Effector memory CD4-positive, alpha-beta T cell (primary cell): ENCODE measurements around the gene XPR1.

Source experiments
- DNase-seq, 3 donors: peaks; one replicate each; pipeline ENCODE4 v3.0.0-alpha.2; 2020
- H3K27ac ChIP-seq: 2 replicates; pipeline ENCODE4 v1.7.0; 2013; ENCODE audit warnings: mild to moderate bottlenecking, low read length, moderate library complexity; ENCODE audit not compliant: insufficient read depth, poor library complexity, severe bottlenecking
- H3K27me3 ChIP-seq: replicated peaks from 2 replicates; pipeline ENCODE4 v1.7.0; 2013; ENCODE audit warnings: mild to moderate bottlenecking, low read length; ENCODE audit not compliant: insufficient read depth, control insufficient read depth, poor library complexity, severe bottlenecking
- H3K36me3 ChIP-seq: 2 replicates; pipeline ENCODE4 v1.7.0; 2013; ENCODE audit warnings: mild to moderate bottlenecking, low read length, moderate library complexity; ENCODE audit not compliant: control insufficient read depth, insufficient read depth
- H3K4me1 ChIP-seq: 2 replicates; pipeline ENCODE4 v1.7.0; 2013; ENCODE audit warnings: low read length, mild to moderate bottlenecking; ENCODE audit not compliant: control insufficient read depth, insufficient read depth, poor library complexity, severe bottlenecking
- H3K4me3 ChIP-seq: 2 replicates; pipeline ENCODE4 v1.7.0; 2013; ENCODE audit warnings: low read length, low read depth, mild to moderate bottlenecking; ENCODE audit not compliant: insufficient read depth, poor library complexity, severe bottlenecking
- H3K9me3 ChIP-seq: 2 replicates; pipeline ENCODE4 v1.7.0; 2013; ENCODE audit warnings: mild to moderate bottlenecking, low read length, moderate library complexity; ENCODE audit not compliant: control insufficient read depth

The XPR1 gene

DNA sequence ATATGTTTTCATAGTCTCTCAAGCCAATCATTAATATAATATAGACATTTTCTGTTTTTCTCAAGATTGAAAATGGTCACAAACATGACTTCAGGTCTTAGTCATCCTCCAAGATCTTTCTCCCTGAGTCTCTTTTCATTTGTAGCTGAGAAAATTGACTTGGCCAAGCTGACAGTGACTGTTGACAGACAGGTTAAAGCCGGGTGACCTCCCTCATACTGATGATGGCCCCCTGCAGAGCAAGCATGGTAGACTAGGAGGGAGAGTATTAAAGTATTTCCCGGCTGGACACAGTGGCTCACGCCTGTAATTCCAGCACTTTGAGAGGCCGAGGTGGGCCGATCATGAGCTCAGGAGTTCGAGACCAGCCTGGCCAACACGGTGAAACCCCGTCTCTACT lies 274.1 kb downstream of the XPR1 start:
- no peak for DNase-seq
- Histone ChIP-seq H3K27me3 (peaks cover 11% of the 10 kb centered on the region), H3K36me3 (no peaks in the 10 kb centered on the region), H3K9me3 (no peaks in the 10 kb centered on the region), H3K27ac (no peak overlapping the region), H3K4me3 (no peak overlapping the region), H3K4me1 (no peaks in the 10 kb centered on the region)

DNA sequence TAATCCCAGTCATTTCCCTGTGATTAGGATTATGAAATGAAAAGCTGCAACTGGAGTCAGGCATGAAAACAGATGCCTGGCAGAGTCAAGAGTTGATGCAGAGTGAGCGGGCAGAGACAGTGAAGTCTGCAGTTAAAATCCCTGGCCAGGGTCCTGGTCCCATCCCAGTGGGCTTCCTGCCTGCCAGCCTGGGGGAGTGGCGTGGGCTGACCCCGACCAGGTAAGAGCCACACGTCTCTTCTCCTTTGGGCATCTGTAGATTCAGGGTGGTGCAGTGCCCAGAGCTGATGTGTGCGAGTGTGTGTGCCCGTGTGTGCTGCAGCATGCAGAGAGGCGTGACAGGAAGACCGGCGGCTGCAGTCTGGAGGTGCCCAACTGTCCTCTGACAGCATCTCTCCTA lies 274.7 kb downstream of the XPR1 start:
- H3K36me3 ChIP-seq: no peaks in the 10 kb centered on the region
- DNase-seq: no peak
- H3K4me1 ChIP-seq: no peaks in the 10 kb centered on the region
- peaks cover 11% of the 10 kb centered on the region for H3K27me3 ChIP-seq
- H3K27ac ChIP-seq: no peak overlapping the region
- H3K4me3 ChIP-seq: no peak overlapping the region
- H3K9me3 ChIP-seq: no peaks in the 10 kb centered on the region

DNA sequence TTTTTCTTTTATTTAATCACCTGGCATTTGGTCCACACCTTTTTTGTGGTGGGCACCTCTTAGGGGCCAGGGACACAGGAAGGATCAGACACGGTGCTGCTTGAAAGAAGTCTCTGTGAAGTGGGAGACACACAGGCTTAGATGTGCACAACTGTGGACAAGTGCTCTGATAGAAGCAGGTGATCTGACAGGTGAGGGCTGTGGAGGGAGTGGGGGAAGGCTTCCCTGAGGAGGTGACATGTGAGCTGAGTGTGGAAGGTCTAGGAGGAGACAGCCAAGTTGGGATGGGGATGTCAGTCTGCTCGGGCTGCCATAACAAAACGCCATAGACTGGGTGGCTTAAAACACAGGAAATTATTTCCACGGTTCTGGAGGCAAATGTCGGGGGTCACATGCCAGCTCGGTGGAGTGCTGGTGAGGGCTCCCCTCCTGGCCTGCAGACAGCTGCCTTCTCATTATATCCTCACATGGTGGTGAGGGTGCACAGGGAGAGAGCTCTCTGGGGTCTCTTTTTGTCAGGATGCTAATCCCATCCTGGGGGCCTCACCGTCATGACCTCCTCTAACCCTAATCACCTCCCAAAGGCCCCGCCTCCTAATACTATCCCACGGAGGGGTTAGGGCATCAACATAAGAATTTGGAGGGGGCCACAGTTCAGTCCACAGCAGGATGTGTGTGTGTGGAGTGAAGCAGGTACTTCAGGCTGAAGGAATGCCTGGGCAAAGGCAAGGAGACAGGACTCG lies 275.7 kb downstream of the XPR1 start:
- Histone ChIP-seq H3K4me3 (no peak overlapping the region), H3K36me3 (no peaks in the 10 kb centered on the region)

DNA sequence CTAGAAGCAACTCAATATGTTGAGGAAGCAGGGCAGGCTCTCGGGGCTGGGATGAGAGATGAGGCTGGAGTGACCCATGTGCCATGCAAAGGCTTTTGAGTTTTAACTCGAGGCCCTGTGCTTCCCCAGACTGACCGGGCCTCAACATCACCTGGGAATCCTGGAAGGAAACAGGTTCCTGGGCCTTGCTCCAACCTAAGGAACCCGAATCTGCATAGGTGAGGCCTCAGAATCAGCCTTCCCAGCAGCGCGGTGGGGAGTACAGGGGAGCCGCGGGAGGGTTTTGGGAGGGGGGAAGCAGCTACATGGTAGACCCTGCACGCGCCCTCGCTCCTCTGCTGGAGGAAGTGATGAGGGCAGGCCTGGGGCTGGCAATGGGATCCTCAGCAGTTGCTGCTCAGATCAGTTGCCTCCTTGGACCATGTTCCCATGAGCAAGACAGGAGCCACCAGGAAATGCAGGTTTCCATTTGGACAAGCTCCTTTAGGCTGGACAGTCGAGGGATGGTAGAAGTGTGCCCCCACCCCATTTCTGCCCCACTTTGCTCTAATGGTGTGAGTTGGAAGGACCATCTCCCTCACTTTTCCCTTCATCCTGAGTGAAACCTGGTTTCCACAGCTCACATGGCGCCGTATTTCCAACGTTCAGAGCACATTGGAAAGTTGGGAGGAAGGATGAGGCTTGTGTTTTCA lies 276.4 kb downstream of the XPR1 start:
- DNase-seq: no peak
- Histone ChIP-seq H3K4me1 (peaks cover 6% of the 10 kb centered on the region), H3K4me3 (no peak overlapping the region), H3K27me3 (peaks cover 11% of the 10 kb centered on the region), H3K36me3 (no peaks in the 10 kb centered on the region), H3K27ac (no peak overlapping the region), H3K9me3 (no peaks in the 10 kb centered on the region)

More for the DNA sequence above, 275.7 kb downstream of the XPR1 start:
- Histone ChIP-seq H3K4me1 (peaks cover 4% of the 10 kb centered on the region), H3K27ac (no peak overlapping the region), H3K9me3 (no peaks in the 10 kb centered on the region), H3K27me3 (peaks cover 11% of the 10 kb centered on the region)
- no peak for DNase-seq

DNA sequence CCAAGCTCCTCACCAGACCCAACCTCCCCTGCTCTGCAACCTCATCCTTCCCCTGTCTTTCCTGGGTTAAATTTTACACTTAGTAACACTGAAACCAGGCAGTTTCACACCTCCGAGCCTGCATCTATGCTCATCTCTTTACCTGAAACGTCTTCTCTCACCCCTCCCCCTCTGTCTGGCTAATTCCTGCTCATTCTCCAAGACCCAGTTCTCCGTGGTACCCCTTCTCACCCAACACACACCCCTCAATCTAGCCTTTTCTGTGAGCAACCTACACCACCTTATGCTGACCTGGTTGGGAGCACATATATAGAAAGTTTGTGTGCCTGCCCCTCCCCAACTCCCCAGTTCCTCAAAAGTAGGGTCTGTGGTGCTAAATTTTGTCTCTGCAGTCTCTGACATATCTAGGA lies 277.2 kb downstream of the XPR1 start:
- Histone ChIP-seq H3K9me3 (no peaks in the 10 kb centered on the region), H3K36me3 (no peaks in the 10 kb centered on the region), H3K4me1 (peaks cover 6% of the 10 kb centered on the region), H3K27me3 (peaks cover 11% of the 10 kb centered on the region), H3K4me3 (no peak overlapping the region), H3K27ac (no peak overlapping the region)
- DNase-seq: no peak

DNA sequence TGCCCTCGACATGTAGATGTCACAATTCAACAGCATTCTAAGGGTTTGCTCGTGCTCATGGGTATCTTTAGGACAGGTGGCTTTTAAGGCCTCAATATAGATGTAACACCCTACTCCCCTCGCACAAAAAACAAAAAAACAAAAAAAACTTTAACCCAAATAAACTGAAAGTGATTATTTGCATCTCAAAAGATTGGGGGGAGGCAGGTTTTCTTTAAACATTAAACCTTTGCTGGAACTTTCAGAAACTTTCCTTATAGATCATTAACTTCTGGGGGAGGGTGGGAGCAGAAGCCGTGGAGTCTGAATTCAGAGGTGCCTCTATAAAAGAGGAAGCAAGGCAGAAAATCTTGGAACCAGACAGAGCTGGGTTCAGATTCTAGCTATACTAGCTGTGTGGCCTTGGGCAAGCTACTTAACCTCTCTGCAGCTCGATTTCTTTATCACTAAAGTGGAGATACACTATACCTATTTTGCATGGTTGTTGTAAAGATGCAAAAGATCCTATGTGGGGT lies 277.7 kb downstream of the XPR1 start:
- Histone ChIP-seq H3K4me1 (peaks cover 6% of the 10 kb centered on the region), H3K4me3 (no peak overlapping the region), H3K27ac (no peak overlapping the region), H3K9me3 (no peaks in the 10 kb centered on the region), H3K36me3 (no peaks in the 10 kb centered on the region), H3K27me3 (peaks cover 11% of the 10 kb centered on the region)
- no peak for DNase-seq

DNA sequence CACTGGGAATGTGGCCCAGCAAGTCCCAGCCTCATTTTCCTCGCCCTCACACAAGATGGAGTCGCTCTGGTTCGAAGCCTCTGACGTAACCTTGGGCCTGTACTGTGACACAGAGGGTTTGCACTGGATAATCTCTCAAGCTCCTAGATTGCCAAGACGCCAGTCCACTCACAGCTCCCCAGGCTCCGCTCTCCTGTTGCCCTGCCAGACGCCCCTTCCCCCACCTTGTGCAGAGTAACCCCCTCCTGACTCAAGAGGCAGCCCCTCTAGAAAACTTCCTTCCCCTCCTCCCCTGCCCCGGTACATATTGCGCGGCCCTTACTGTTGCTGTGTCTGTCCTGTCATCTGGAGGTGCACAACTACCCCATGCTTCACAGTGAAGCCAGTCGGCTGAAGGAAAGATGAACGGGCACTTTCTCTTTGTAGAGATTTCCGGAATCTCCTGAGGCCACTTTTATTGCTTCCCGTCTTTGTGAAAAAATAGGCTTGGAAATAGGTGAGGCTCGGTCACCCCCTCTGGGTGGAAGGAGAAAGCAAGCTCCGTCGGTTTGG lies 279.9 kb downstream of the XPR1 start:
- peaks cover 6% of the 10 kb centered on the region for H3K4me1 ChIP-seq
- H3K27ac ChIP-seq: no peak overlapping the region
- no peaks in the 10 kb centered on the region for H3K9me3 ChIP-seq
- no peak overlapping the region for H3K4me3 ChIP-seq
- H3K36me3 ChIP-seq: no peaks in the 10 kb centered on the region
- DNase-seq: no peak
- peaks cover 14% of the 10 kb centered on the region for H3K27me3 ChIP-seq

DNA sequence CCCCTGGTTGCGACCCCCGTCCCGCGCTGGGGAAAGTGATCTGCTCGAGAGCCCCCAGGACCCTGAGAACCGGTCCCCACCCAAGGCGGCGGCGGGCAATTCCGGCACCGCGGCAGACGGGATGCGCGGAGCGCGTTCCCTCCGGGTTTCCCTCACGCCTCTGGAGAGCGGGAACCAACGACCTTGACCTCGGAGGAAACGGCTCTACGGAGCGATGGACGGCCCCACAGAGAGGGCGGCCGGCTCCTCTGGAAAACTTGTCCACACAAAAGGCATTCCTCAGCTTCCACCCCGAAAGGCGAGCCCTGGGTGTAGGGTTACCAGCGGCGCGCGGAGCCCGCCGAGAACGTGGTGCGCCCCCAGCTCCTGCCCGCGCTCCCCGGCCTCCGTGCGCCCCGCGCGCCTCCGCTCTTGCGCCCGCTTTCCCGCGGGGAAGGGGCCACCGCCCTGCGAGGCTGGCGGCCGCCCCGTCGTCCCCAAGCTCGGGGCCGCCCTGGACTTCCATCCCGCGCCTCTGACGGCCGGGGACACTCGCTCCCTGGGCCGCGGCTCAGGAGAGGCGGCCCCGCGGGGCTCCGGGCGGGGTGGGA lies 280.5 kb downstream of the XPR1 start:
- H3K4me1 ChIP-seq: peaks cover 6% of the 10 kb centered on the region
- H3K27me3 ChIP-seq: peaks cover 14% of the 10 kb centered on the region
- no peak overlapping the region for H3K4me3 ChIP-seq
- no peaks in the 10 kb centered on the region for H3K36me3 ChIP-seq
- DNase-seq: no peak
- H3K27ac ChIP-seq: no peak overlapping the region
- no peaks in the 10 kb centered on the region for H3K9me3 ChIP-seq

DNA sequence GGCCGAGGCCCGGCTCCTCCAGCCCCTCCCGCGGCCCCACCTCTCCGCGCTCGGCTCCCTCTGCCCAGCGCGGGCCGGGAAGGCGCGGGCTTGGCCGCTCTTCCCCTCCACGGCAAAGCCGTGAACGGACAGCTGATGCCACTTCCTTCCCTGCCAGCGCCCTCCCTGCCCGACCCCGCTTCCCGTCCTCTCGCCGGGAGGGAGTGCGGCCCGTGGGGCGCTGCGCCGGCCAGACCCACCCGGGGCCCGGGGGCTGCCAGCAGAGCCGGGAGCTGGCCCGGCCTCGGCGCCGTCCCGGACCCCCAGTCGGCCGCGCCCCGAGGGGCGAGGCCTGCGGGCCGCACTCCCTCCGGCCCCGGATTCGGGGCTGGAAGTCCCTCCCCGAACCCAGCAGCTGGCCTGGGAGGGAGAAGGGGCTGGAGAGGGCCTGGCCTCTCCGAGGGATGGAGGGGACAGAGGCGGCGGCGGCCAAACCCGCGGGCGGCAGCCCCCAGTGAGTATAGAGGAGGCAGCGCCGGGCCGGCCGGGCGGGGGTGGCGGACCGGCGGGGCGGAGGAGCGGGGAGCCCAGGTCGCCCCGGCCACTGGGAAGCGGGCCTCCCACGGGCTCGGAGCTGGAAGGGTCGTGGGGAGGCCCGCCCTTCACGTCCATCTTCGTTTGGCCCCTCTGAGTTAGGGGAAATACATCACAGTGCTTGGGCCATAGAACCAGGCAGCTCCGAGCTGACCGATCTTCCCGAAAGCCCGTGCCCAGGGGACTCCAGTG lies 281.2 kb downstream of the XPR1 start, which contains the start of gene KIAA1614:
Gene KIAA1614 (plus strand): TSS at position 97 of the 765 bp plus-strand sequence. CDS start 347 bp downstream, at position 444.
- Histone ChIP-seq H3K36me3 (no peaks in the 10 kb centered on the region), H3K4me3 (no peak within 1 kb of the TSS), H3K27me3 (peaks cover 14% of the 10 kb centered on the region), H3K4me1 (peaks cover 6% of the 10 kb centered on the region), H3K9me3 (no peaks in the 10 kb centered on the region), H3K27ac (no peak within 1 kb of the TSS)
- no peak for DNase-seq
